ENCODE data around the gene CLN6. TPM values are rescaled to one million over a fixed set of nuclear protein-coding genes. Genes with fewer than 3 reads are reported as not detected.
"Not testable (repeated sequence)": the region's sequence is repeated elsewhere in the genome, so short reads cannot be mapped to it uniquely, and the experiment has no call there.

Gene CLN6
- total and polyA plus RNA-seq, 12 donors, result 5.8 to 14.2 (median 9.0) TPM

- ATAC-seq (peak in 1 of 8 donors; percentile 11), DNase-seq (no peak)
- no peaks in the 10 kb centered on the region for H3K27me3 ChIP-seq
- no peak overlapping the region for H3K4me3 ChIP-seq
- H3K9me3 ChIP-seq, result no peaks in the 10 kb centered on the region
- intact Hi-C loops (cut with DNase I), result loop anchor here in 2 of 10 donors (5.0 to 10.0 kb wide), 2 partner anchors 350 to 353 kb away; no protein-coding TSS in a partner anchor
- TF ChIP-seq CTCF (IDR thresholded peaks at IDR 0.05), result no peak
- 45 to 67% methylated on average over 4 of the region's 4 CpGs for WGBS, 2 donors
- H3K36me3 ChIP-seq, result peaks cover 0 to 25% (median 0%) of the 10 kb centered on the region in 9 donors
- peak overlapping the region in 1 of 10 donors; percentile 6 for H3K27ac ChIP-seq
- H3K4me1 ChIP-seq, result peaks cover 0 to 22% (median 0%) of the 10 kb centered on the region in 9 donors
These were observed 12.2 kb downstream of the CLN6 start for GRCh38 chr15:68217341-68217740.

- H3K9me3 ChIP-seq, result no peaks in the 10 kb centered on the region
- H3K27me3 ChIP-seq, result no peaks in the 10 kb centered on the region
- peaks cover 0 to 28% (median 8%) of the 10 kb centered on the region in 9 donors for H3K4me1 ChIP-seq
- H3K36me3 ChIP-seq, result peaks cover 0 to 25% (median 0%) of the 10 kb centered on the region in 9 donors
- no peak overlapping the region for H3K4me3 ChIP-seq
- no peak for ATAC-seq
- DNase-seq, result no peak
- 75 to 80% methylated on average over 6 of the region's 6 CpGs for WGBS, 2 donors
- H3K27ac ChIP-seq, result peak overlapping the region in 1 of 10 donors; percentile 11
- intact Hi-C loops (cut with DNase I), result loop anchor here in 4 of 10 donors (5.0 to 10.0 kb wide), 3 partner anchors 348 to 353 kb away; no protein-coding TSS in a partner anchor
- TF ChIP-seq CTCF (IDR thresholded peaks at IDR 0.05), result no peak
These were observed 14.7 kb downstream of the CLN6 start for GRCh38 chr15:68214838-68215254.

GRCh38 chr15:68213991-68214837 lies 15.3 kb downstream of the CLN6 start:
- no peak for TF ChIP-seq CTCF (IDR thresholded peaks at IDR 0.05)
- 90 to 93% methylated on average over 17 of the region's 17 CpGs for WGBS, 2 donors
- Histone ChIP-seq H3K9me3 (no peaks in the 10 kb centered on the region), H3K27me3 (no peaks in the 10 kb centered on the region), H3K4me3 (no peak overlapping the region), H3K27ac (peak overlapping the region in 1 of 10 donors; percentile 11), H3K36me3 (peaks cover 0 to 25% (median 0%) of the 10 kb centered on the region in 9 donors), H3K4me1 (peaks cover 0 to 33% (median 8%) of the 10 kb centered on the region in 9 donors)
- no peak for ATAC-seq
- DNase-seq, result no peak
- intact Hi-C loops (cut with DNase I), result loop anchor here in 3 of 10 donors (5.0 to 10.0 kb wide), 2 partner anchors 349 to 352 kb away; no protein-coding TSS in a partner anchor

- Histone ChIP-seq H3K36me3 (peaks cover 0 to 24% (median 0%) of the 10 kb centered on the region in 9 donors), H3K4me1 (peaks cover 0 to 39% (median 8%) of the 10 kb centered on the region in 9 donors)
- not testable (repeated sequence) for H3K27me3 ChIP-seq, H3K27ac ChIP-seq, DNase-seq, H3K9me3 ChIP-seq, H3K4me3 ChIP-seq, ATAC-seq
- 93 to 97% methylated on average over 6 of the region's 6 CpGs for WGBS, 2 donors
- intact Hi-C loops (cut with DNase I), result loop anchor here in 3 of 10 donors (5.0 to 10.0 kb wide), 2 partner anchors 349 to 351 kb away; no protein-coding TSS in a partner anchor
These were observed 16.1 kb downstream of the CLN6 start for GRCh38 chr15:68213491-68213845.

All from heart right ventricle (tissue), 16 donors.